Medulla oblongata (tissue), 1 donor: ENCODE data around the gene CNTN2.
A peak's percentile ranks its signal among the peaks of the same experiment; 100 is the strongest.

Experiments
- DNase-seq: peaks from one replicate; pipeline ENCODE4 v3.0.0-alpha.2; 2015; ENCODE audit errors: extremely low spot score

CNTN2 gene

DNA sequence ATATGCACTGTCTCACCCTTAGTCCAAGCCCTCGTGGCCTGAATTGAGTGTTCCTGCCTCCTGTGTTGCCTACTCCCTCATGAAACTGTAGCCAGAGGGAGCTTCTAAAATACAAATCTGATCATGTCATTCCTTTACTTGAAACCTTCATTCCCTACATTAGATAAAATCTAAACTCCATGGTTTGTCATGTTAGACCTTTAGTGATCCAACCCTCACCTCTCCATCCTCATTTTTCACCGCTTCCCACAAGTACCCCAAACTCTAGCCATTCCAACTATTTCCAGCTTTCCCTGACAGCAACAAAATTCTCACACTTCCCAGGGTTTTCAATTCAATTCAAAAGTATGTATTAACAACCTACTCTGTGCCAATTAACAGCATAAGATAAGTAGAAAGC is 18.3 kb upstream of the CNTN2 start:
- DNase-seq: no peak

GRCh38 chr1:205025239-205025638 is 17.8 kb upstream of the CNTN2 start:
- no peak for DNase-seq

- no peak for DNase-seq
Observed at GRCh38 chr1:205026181-205026580, 16.8 kb upstream of the CNTN2 start.

DNA sequence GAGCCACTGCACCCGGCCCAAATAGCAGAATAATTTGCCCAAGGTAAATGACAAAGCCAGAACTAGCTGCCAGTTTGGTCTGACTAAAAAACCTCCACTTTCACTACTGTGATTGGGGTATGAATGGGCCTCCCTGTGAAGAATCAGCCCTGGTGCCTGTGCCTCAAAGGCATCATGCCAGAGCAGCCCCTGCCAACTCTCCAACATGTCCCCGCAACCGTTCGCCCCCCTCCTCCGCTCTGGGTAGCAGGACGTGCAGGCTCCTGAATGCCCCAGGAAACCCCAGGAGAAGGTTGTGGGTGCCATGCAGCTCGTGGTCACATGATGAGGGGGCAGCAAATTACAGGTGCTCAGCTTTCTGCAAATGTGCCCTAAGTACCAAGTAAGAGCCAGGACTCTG is 14.6 kb upstream of the CNTN2 start:
- DNase-seq: no peak

DNA sequence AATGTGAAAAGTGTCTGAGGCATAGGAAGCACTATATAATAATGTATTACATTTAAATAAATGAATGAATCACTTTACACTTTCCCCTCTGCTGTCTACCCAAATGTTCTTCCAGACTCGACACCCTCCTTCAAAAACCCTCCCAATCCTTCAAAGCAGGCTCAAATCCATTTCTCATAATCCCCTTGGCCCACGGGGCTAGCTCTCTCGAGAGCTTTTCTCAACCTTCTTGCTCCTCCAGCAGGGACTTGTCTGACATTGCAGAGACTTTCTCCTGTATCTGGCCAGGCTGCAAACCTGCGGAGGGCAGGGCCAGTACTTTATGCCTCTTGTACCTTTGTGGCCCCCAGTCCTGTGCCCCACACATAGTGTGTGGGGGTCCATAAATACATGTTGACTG is 14.1 kb upstream of the CNTN2 start:
- DNase-seq: no peak

DNA sequence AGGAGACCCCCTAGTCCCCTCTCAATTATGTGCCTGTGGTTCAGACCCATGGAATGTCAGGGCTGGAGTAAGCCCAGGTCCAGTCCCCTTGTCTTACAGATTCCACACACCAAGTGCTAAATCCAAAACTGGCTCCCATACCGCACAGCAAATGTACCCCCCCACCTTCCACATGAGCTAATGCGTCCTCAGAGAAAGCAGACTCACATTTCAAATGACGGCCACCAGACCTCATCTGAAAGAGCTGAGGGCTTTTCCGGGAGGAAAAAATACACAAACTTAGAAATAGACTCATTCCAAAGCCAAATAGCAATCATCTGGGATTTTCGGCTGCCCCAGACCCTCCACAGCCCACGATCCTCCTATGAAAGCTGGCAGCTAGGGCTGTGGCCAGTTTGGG is 12.8 kb upstream of the CNTN2 start:
- DNase-seq: no peak

DNA sequence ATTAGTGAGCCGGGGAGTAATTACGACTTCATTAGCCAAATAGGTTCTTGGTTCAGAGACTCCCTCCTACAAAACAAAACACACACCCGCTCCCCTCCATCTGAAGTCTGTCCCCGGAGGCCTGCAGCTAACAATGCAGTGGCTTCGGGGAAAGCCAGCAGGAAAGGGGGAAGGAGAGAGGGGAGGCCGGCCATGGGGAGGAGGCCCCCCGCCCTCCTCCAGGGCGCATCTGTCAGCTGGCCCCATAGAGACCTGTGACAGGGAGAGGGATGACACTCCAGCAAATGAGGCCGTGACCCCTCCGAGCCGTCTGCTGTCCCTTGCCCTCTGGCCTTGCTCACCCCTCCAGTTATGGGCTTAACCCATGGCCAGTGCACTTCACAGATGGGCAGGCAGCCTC is 12.1 kb upstream of the CNTN2 start:
- DNase-seq: no peak

DNA sequence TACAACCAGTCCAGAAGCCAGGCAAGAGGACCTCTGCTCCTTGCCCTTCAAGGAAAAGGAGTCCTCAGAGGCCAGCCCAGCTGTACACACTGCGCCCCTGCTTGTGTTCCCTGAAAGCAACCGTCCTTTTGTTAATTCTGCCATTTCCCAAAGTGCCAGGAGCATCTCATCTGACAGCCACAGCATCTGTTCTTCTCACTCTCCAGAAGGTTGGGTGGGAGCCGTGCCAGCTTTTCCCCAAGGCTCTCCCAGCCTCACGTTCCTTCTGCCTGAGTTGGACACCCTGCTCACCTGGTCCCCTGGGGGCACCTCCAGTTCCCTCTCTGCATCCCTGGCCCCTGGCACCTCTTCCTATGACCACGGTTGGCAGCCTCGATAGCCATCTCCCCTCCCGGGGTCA is 10.5 kb upstream of the CNTN2 start:
- no peak for DNase-seq

GRCh38 chr1:205037539-205037938 is 5.5 kb upstream of the CNTN2 start:
- peak; percentile 41 for DNase-seq

DNA sequence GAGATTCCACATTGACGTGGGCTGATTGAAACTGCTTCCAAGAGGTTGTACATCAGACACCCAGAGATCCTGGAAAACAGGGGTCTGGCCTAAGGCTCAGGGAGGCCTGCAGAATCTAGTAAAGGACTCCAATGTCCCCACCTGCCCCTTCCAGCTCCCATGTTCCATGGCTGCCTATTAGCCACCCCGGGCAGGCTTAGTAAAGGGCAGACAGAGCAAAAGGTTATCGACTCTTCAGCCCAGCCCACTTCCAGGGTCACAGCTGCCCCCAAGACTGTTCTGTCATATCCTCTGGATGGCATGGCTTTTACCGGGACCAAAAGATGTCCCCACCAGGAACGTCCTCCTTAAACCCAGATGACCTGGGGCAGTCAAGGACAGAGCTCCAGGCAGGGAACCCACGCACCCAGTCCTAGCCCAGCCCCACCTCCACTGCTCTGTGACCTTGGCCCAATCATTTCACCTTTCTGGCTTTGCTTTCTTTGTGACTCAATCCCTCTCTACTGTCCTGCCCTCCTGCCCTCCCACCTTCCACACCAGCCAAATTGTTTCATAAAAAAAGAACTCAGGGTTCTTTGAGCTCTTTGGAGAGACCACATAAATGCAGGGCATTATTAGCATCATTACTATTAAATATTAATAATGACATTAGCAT is 4.8 kb upstream of the CNTN2 start:
- no peak for DNase-seq

DNA sequence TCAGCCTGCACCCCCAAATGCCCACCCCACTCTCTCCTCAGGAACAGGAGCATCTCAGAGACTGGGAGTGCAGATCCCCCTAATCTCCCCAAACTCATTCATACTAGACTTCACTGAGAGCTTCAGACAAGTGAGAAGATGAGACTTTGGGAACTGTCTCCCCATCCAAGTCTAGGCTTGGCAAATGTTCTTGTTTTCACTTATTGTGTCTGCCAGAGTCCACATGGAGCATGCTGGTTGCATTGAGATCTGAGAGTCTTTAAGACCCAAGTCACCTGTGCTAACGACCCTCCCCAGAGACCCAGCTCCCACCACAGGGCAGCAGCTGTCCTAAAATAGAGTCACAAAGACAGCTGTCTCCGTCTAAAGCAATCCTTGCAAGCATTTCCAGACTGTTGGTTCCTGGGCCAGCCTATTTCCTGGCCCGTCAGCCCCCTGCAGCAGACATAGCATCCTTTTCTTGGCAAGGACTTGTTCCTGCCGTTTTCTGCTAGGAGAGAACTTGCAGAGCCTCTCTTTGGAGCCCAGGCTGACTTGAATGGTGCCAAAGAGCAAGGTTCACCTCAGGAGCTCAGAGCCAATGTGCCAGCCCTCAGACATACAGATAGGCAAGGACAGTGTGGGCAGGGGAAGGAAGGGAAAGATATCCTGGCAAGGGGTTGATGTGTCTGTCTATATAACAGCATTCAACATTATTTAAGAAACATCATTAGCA is 1.9 kb upstream of the CNTN2 start:
- peak; percentile 14 for DNase-seq

GRCh38 chr1:205041998-205042910 is 758 bp upstream of the CNTN2 start:
- DNase-seq: peak; percentile 60

- DNase-seq: no peak
Observed at GRCh38 chr1:205043866-205044265, 854 bp downstream of the CNTN2 start.

GRCh38 chr1:205044741-205045140 is 1.7 kb downstream of the CNTN2 start:
- DNase-seq: no peak

DNA sequence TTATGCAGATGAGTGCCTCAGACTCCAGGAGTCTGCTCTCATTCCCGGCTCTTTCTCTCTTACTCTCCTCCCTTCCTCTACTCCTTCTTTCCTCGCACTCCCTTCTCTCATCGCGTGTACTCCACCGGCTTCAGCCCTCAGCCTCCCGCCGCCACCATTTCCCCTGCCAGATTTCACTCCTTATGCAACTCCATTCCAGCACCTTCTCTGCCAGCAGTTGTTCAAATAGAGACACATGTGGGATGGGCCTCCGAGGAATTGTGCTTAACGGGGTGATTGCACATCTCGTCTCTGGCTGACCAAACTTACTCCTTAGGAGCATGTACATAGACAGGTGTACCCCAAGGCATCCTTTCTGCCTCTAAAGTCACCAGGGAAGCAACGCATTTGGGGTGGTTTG is 2.1 kb downstream of the CNTN2 start:
- no peak for DNase-seq

GRCh38 chr1:205046870-205047269 is 3.9 kb downstream of the CNTN2 start:
- peak; percentile 70 for DNase-seq

GRCh38 chr1:205047764-205048231 is 4.8 kb downstream of the CNTN2 start:
- DNase-seq: peak; percentile 65

DNA sequence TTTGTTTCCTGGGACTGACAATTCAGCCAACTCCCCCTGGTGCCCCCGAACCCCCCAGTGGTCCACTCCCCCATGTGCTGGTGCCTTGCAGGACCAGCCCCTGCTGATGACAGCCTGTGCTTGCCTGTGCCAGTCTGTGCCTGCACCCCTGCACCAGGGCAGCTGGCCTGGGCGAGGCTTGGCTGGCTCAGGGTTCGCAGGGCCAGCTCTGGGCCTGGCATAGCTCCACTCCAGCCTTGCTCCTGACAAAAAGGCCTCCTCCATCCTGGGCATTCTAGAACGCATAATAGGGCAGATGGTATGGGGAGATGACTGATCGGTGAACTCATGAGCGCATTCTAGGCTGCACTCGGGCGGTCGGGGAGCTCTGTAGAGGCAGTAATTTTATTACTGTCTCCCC is 5.4 kb downstream of the CNTN2 start:
- DNase-seq: peak; percentile 93

- DNase-seq: peak; percentile 73
Observed at GRCh38 chr1:205049479-205049878, 6.5 kb downstream of the CNTN2 start.

- DNase-seq: no peak
Observed at GRCh38 chr1:205052690-205053089, 9.7 kb downstream of the CNTN2 start.

DNA sequence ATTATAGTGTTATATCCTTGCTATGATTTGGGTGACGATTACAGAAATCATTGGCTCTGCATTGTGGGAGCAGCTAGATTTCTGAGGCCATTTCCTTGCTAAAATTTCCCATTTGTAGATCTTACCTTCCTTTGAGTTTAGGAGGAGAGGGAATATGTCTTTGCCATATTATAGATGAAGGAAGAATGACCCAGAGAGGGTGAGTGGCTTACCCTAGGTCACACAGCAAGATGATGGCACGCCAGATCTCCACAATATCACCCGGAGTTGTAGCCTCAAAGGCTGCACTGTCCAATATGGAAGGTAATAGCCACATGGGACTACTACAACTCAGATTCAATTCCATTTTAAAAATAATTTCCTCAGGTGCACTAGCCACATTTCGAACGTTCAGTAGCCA is 10.3 kb downstream of the CNTN2 start:
- DNase-seq: no peak

DNA sequence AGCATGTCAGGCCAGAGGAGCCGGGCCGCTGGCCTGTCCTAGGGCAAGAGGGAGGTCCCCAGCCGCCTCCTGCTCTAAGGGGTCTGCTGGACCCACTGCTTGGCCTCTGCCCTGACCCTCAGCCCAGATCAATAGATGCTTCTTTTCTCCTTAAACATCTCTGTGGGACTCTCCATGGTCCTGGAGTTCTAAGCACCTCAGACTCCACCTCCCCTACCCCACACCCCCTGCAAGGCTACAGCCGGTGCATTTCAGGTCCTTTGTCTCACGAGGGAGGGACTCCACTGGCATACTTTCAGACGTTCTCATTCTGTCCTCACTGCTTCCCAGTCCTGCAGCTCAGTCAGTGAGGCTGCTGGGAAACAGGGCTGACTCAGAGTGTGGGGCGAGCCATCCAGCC is 11.0 kb downstream of the CNTN2 start:
- no peak for DNase-seq
